Stimulated activated naive B cell treated with anti-CD40 and anti-IgM and Interleukin-4, amounts not matched to agents 10 μg/mL and 1 μg/mL and 100 μg/mL, for 72 hours (primary cell): ENCODE results near the gene CLEC3A.
"Not testable (repeated sequence)": the region's sequence is repeated elsewhere in the genome, so short reads cannot be mapped to it uniquely, and the experiment has no call there.

Experiments used
- ATAC-seq, 2 donors: fragments of 150-1000 bp; cut with Tn5 transposase; replicated peaks; 2 replicates each; pipeline ENCODE4 v1.10.0; 2021; ENCODE audit warnings: moderate library complexity in 1 of 2
- DNase-seq: peaks from one replicate; pipeline ENCODE4 v3.0.0; 2021
- H3K27ac Mint-ChIP-seq: one replicate; pipeline ENCODE4 v1.8.0; 2022; ENCODE audit warnings: mild to moderate bottlenecking, mixed read lengths
- H3K27me3 Mint-ChIP-seq, 2 donors: one replicate each; pipeline ENCODE4 v1.8.0; 2022; ENCODE audit warnings: mixed read lengths in 2 of 2
- H3K36me3 Mint-ChIP-seq, 2 donors: one replicate each; pipeline ENCODE4 v1.8.0; 2022; ENCODE audit warnings: mixed read lengths in 2 of 2, mild to moderate bottlenecking in 1 of 2
- H3K4me1 Mint-ChIP-seq, 2 donors: one replicate each; pipeline ENCODE4 v1.8.0; 2022; ENCODE audit warnings: mixed read lengths in 2 of 2, mild to moderate bottlenecking in 1 of 2
- H3K4me3 Mint-ChIP-seq, 2 donors: one replicate each; pipeline ENCODE4 v1.8.0; 2022; ENCODE audit warnings: mild to moderate bottlenecking in 2 of 2, mixed read lengths in 2 of 2, moderate library complexity in 1 of 2
- H3K9me3 Mint-ChIP-seq, 2 donors: one replicate each; pipeline ENCODE4 v1.8.0; 2022; ENCODE audit warnings: mixed read lengths in 2 of 2, mild to moderate bottlenecking in 1 of 2

Gene CLEC3A

GRCh38 chr16:78022347-78023060, at the start of gene CLEC3A:
Gene CLEC3A (plus strand): TSS chr16:78022548. CDS start chr16:78022627, 79 bp downstream.
- DNase-seq: no peak
- no peak for ATAC-seq
- Mint-ChIP-seq H3K36me3 (no peaks in the 10 kb centered on the region), H3K27ac (no peak within 1 kb of the TSS), H3K4me3 (no peak within 1 kb of the TSS), H3K9me3 (peaks cover 0 to 3% of the 10 kb centered on the region in 2 donors), H3K27me3 (peaks cover 10 to 29% of the 10 kb centered on the region in 2 donors), H3K4me1 (no peaks in the 10 kb centered on the region)

- no peak for ATAC-seq
- Mint-ChIP-seq H3K36me3 (no peaks in the 10 kb centered on the region), H3K4me3 (no peak overlapping the region), H3K27me3 (peaks cover 0 to 10% of the 10 kb centered on the region in 2 donors), H3K27ac (no peak overlapping the region), H3K4me1 (peaks cover 4 to 5% of the 10 kb centered on the region in 2 donors), H3K9me3 (no peaks in the 10 kb centered on the region)
- no peak for DNase-seq
These were observed 47.5 kb upstream of the CLEC3A start for GRCh38 chr16:77974883-77975282.

GRCh38 chr16:77975942-77976341, 46.4 kb upstream of the CLEC3A start:
- Mint-ChIP-seq H3K27ac (no peak overlapping the region), H3K9me3 (no peaks in the 10 kb centered on the region), H3K4me1 (peaks cover 4 to 5% of the 10 kb centered on the region in 2 donors), H3K27me3 (peaks cover 0 to 10% of the 10 kb centered on the region in 2 donors), H3K36me3 (no peaks in the 10 kb centered on the region), H3K4me3 (no peak overlapping the region)
- DNase-seq: no peak
- ATAC-seq: no peak

GRCh38 chr16:77977339-77977738, 45.0 kb upstream of the CLEC3A start:
- Mint-ChIP-seq H3K4me1 (no peaks in the 10 kb centered on the region), H3K36me3 (no peaks in the 10 kb centered on the region), H3K27ac (no peak overlapping the region), H3K4me3 (no peak overlapping the region), H3K27me3 (peaks cover 0 to 4% of the 10 kb centered on the region in 2 donors), H3K9me3 (no peaks in the 10 kb centered on the region)
- ATAC-seq: no peak
- DNase-seq: no peak

GRCh38 chr16:77985111-77985510, 37.2 kb upstream of the CLEC3A start:
- H3K9me3 Mint-ChIP-seq: no peaks in the 10 kb centered on the region
- no peaks in the 10 kb centered on the region for H3K36me3 Mint-ChIP-seq
- DNase-seq: no peak
- peaks cover 0 to 6% of the 10 kb centered on the region in 2 donors for H3K27me3 Mint-ChIP-seq
- H3K4me1 Mint-ChIP-seq: no peaks in the 10 kb centered on the region
- ATAC-seq: no peak
- H3K4me3 Mint-ChIP-seq: no peak overlapping the region
- no peak overlapping the region for H3K27ac Mint-ChIP-seq

GRCh38 chr16:77986011-77986740, 36.2 kb upstream of the CLEC3A start:
- no peak overlapping the region for H3K4me3 Mint-ChIP-seq
- DNase-seq (no peak), ATAC-seq (no peak)
- no peaks in the 10 kb centered on the region for H3K36me3 Mint-ChIP-seq
- H3K27me3 Mint-ChIP-seq: peaks cover 0 to 6% of the 10 kb centered on the region in 2 donors
- H3K27ac Mint-ChIP-seq: no peak overlapping the region
- H3K9me3 Mint-ChIP-seq: no peaks in the 10 kb centered on the region
- no peaks in the 10 kb centered on the region for H3K4me1 Mint-ChIP-seq

GRCh38 chr16:77987810-77988209, 34.5 kb upstream of the CLEC3A start:
- H3K4me1 Mint-ChIP-seq: no peaks in the 10 kb centered on the region
- H3K4me3 Mint-ChIP-seq: no peak overlapping the region
- H3K36me3 Mint-ChIP-seq: no peaks in the 10 kb centered on the region
- H3K27ac Mint-ChIP-seq: no peak overlapping the region
- no peaks in the 10 kb centered on the region for H3K9me3 Mint-ChIP-seq
- DNase-seq: no peak
- no peak for ATAC-seq
- H3K27me3 Mint-ChIP-seq: peaks cover 0 to 13% of the 10 kb centered on the region in 2 donors

GRCh38 chr16:77989846-77990245, 32.5 kb upstream of the CLEC3A start:
- ATAC-seq: no peak
- no peaks in the 10 kb centered on the region for H3K9me3 Mint-ChIP-seq
- peaks cover 0 to 18% of the 10 kb centered on the region in 2 donors for H3K27me3 Mint-ChIP-seq
- DNase-seq: no peak
- H3K36me3 Mint-ChIP-seq: no peaks in the 10 kb centered on the region
- no peak overlapping the region for H3K27ac Mint-ChIP-seq
- H3K4me3 Mint-ChIP-seq: no peak overlapping the region
- H3K4me1 Mint-ChIP-seq: no peaks in the 10 kb centered on the region

- H3K9me3 Mint-ChIP-seq: peaks cover 8% of the 10 kb centered on the region in 2 donors
- ATAC-seq (no peak), DNase-seq (no peak)
- no peak overlapping the region for H3K4me3 Mint-ChIP-seq
- H3K27ac Mint-ChIP-seq: no peak overlapping the region
- no peaks in the 10 kb centered on the region for H3K4me1 Mint-ChIP-seq
- peaks cover 0 to 18% of the 10 kb centered on the region in 2 donors for H3K27me3 Mint-ChIP-seq
- H3K36me3 Mint-ChIP-seq: peaks cover 0 to 2% of the 10 kb centered on the region in 2 donors
These were observed 30.6 kb upstream of the CLEC3A start for GRCh38 chr16:77991701-77992100.

- H3K4me3 Mint-ChIP-seq, H3K36me3 Mint-ChIP-seq, ATAC-seq, H3K27ac Mint-ChIP-seq, H3K4me1 Mint-ChIP-seq, DNase-seq: not testable (repeated sequence)
- Mint-ChIP-seq H3K27me3 (peaks cover 0 to 18% of the 10 kb centered on the region in 2 donors), H3K9me3 (peaks cover 8 to 11% of the 10 kb centered on the region in 2 donors)
These were observed 30.0 kb upstream of the CLEC3A start for GRCh38 chr16:77992381-77992780.

GRCh38 chr16:77993111-77993985, 29.0 kb upstream of the CLEC3A start:
- H3K9me3 Mint-ChIP-seq: peaks cover 8 to 12% of the 10 kb centered on the region in 2 donors
- no peak for ATAC-seq
- no peak for DNase-seq
- no peak overlapping the region for H3K27ac Mint-ChIP-seq
- peaks cover 0 to 2% of the 10 kb centered on the region in 2 donors for H3K36me3 Mint-ChIP-seq
- H3K4me3 Mint-ChIP-seq: no peak overlapping the region
- H3K27me3 Mint-ChIP-seq: peaks cover 2 to 18% of the 10 kb centered on the region in 2 donors
- H3K4me1 Mint-ChIP-seq: no peaks in the 10 kb centered on the region

GRCh38 chr16:77995843-77996455, 26.4 kb upstream of the CLEC3A start:
- Mint-ChIP-seq H3K4me1 (no peaks in the 10 kb centered on the region), H3K4me3 (no peak overlapping the region), H3K27ac (no peak overlapping the region), H3K27me3 (peaks cover 5 to 19% of the 10 kb centered on the region in 2 donors), H3K36me3 (peaks cover 0 to 2% of the 10 kb centered on the region in 2 donors), H3K9me3 (peaks cover 8 to 14% of the 10 kb centered on the region in 2 donors)
- no peak for ATAC-seq
- DNase-seq: no peak

GRCh38 chr16:77998350-77999023, 23.9 kb upstream of the CLEC3A start:
- peaks cover 6 to 19% of the 10 kb centered on the region in 2 donors for H3K27me3 Mint-ChIP-seq

More at GRCh38 chr16:77998350-77999023, 23.9 kb upstream of the CLEC3A start:
- DNase-seq (no peak), ATAC-seq (no peak)
- no peak overlapping the region for H3K4me3 Mint-ChIP-seq
- H3K4me1 Mint-ChIP-seq: peaks cover 0 to 6% of the 10 kb centered on the region in 2 donors
- peaks cover 8 to 14% of the 10 kb centered on the region in 2 donors for H3K9me3 Mint-ChIP-seq
- no peak overlapping the region for H3K27ac Mint-ChIP-seq
- H3K36me3 Mint-ChIP-seq: peaks cover 0 to 2% of the 10 kb centered on the region in 2 donors
